G401.6 (cell line): ENCODE data around the gene KLK5.
"Not testable (repeated sequence)": the region's sequence is repeated elsewhere in the genome, so short reads cannot be mapped to it uniquely, and the experiment has no call there.

ENCODE experiments used
- FAIRE-seq: peaks from 2 replicates; lab custom pipeline; 2012; peaks lifted over from hg19 to GRCh38; lab: Jason Lieb, UNC

KLK5 gene

DNA sequence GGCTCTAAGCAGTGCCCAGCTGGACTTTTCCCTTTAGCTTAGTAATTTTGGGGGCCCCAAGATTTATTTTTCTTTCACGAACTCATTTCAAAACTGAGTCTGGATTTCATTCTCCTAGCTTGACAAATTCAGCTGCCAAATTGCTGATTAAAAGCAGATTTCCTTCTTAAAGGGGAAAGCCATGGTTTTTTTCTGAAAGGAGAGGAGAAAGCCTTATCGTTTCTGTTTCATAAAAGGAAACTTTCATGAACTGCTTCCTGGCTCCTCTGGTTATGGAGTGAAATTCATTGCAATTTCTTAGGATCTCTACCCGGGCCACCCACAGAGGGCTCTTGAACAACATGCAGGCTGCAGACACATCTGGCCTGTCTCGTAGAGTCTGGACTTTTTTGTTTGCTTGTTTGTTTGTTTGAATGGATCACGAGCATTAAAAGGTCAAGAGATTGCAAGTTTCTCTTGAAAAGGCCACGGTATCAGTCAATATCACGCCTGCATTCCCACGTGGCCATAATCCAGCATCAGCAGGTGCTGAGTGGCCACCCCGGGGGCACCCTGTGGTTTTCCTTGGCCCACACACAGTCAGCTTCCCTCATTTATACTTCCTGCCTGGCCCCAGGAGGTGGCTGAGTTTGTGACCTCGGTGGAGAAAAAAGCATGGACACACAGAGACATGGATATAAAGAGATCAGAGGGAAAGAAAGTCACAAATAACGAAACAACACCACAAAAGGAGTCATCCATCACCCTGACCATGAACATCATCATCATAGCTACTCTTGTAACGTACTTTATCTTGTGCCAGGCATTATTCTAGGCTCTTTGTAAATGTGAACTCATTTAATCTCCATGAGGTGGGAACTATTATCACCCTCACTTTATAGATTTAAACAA, 31.2 kb downstream of the KLK5 start:
- no peak for FAIRE-seq

DNA sequence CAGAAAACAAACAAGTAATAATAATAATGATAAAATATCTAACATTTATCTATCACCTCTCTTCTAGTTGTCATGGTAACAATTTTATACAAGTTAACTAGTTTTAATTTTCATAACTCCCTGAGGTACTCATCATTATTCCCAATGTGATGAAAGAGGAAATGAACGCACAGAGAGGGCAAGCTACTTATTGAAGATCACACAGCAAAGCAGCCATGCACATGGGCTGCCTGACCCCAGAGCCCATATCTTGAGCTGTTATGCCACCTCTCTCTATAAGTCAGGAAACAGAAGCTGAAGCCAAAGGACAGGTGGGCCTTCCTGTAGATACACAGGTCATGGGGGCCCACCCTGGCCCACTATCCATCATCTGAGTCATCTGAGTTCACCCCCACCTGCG, 36.8 kb downstream of the KLK5 start:
- no peak for FAIRE-seq

DNA sequence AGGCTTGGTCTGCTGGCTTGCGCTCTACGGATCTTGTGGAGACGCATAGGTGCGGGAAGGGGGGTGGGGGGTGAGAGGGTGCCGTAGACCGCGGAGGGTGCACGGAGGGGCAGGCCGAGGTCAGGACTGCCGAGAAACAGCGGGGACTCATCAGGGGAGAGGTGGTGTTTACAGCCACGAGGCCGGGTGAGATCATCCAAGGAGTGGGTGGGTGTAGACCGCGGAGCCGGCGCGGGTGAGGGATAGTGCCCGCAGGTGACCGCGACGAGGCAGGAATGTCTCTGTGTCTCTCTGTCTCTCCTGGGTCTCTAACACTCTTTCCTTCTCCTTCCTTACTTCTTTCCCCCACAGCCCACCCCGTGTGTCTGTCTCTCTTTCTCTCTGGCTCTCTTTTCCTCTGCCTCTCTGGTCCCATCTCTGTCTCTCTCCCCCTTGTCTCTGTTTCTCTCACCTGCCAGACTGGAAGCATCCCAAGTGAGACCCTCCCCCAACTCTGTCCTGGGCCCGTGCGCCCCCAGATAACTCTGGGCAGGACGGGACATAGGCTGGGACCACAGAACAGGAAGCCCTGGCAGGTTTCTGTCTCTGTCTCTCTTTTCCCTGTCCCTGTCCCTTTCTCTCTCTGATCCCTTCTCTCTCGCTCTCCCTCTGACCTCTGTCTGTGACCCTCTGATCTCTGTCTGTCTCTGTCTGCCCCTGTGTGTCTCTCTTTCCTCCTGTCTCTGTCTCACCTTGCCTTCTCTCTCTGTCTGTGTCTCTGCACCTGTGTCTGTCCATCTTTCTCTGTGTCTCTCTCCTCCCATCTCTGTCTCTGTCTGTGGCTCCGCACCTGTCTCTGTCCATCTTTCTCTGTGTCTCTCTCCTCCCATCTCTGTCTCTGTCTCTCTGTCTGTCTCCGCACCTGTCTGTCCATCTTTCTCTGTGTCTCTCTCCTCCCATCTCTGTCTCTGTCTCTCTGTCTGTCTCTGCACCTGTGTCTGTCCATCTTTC, 39.8 kb downstream of the KLK5 start:
- no peak for FAIRE-seq

DNA sequence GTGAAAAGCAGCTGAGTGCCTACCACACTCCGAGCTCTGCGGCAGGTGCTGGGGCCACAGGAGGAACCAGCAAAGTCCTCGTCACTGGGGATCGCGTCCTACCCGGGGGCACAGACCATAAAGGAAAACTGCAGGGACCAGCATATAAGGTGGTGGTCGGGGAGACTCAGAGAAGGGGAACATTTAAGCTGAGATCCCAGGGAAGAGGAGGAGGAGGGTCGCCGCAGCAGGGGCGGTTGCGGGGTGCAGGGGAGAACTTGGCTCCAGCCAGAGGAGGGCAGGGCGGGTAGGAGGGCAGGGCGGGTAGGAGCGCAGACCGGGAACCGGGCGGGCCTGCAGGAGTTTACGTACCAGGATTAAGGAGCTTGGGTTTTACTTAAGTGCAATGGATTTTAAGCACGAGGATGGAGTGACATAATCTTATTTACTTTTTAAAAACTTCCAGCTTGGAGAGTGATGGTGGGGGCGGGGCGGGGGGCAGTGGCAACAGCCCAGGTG, 40.7 kb downstream of the KLK5 start:
- FAIRE-seq = no peak

DNA sequence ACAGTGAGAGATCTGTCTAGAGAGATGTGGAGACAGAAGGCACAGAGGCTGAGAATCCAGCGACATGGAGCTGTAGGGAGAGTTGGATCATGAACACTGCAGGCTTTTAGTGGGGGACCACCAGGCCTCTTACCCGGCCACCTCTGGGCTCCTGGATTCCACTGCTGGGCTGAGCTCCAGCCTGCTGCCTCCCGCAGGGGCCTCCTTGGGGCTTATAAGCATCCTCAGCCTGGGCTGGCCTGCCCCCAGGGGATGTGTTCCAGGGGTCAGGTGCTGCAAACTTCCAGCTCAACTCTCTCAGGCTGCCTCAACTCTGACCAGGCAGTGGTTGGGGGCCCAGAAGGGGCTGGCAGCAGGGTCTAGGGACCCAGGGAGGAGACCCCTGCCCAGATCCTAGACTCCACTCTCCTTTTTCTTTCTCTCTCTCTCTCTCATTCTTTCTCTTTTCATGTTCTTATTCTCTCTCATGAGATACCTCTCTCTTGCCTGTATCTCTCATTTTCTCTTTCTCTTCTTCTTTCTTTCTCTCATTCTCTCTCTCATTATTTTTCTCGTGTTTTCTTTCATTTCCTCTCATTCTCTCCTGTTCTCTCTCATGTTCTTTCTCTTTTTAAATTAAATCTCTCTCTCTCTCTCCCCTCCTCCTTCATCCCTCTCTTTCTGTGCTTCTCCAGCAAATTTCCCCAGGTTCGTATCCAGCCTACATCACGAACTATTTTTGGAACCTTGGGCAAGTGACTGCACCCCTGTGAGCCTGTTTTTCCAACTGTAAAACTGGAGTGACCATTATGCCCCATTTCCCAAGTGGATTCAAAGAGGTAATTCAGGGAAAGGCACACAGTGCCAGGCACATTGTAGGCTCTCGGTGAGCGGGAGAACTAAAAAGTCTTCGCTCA, 41.4 kb downstream of the KLK5 start, which contains the start of gene KLK4:
Gene KLK4 (minus strand): TSS at position 190 of the 896 bp plus-strand sequence. CDS start 657 bp downstream, outside the sequence.
- FAIRE-seq = no peak

DNA sequence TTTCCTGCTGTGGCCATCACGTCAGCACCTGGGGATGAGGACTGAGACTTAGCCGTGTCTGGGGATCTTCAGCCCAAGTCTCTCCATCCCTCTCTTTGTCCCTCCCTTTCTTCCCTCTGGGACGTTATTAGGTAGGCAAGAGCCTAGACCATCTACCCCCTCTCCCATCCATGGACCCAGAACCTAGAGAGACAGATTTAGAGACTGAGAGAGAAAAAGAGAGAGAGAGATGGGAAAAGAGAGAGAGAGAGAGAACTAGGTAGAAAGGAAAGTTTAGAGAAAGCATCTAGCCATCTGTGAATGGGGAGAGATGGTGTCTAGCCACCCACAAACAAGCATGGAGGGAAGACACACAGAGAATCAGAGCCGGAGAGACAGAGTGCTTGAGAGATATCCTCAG, 42.1 kb downstream of the KLK5 start:
- FAIRE-seq = no peak

DNA sequence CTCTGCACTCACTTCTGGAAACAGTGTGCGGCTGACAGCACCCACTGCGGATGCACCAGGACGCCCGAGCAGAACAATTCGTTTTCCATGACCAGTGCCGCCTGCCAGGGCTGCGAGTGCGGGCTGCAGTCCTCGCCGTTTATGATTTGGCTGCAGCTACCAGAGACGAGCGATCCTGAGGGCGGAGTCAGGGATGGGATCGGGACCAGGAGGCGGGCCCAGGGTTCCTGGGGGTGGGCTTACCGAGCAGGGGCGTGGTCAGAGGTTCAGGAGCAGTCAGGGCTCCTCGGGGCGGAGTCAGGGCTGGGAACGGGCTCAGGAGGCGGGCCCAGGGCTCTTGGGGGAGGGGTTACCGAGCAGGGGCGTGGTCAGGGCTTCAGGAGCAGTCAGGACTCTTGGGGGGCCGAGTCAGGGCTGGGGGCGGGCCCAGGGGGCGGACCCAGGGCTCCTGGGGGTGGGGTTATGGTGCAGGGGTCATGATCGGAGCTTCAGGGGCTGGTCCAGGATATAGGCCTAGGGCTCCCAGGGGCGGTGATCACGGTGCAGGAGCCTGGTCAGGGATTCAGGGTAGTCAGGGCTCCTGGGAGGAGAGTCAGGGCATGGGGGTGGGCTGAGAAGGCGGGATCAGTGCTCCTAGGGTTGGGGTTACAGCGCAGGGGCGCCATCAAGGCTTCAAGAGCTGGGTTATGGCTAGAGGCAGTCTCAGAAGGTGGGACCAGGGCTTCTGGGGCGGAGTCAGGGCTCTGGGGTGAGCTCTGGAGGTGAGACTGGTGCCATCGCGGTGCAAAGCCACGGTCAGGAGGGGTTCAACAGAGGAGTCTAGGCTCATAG, 43.4 kb downstream of the KLK5 start:
- FAIRE-seq = no peak

DNA sequence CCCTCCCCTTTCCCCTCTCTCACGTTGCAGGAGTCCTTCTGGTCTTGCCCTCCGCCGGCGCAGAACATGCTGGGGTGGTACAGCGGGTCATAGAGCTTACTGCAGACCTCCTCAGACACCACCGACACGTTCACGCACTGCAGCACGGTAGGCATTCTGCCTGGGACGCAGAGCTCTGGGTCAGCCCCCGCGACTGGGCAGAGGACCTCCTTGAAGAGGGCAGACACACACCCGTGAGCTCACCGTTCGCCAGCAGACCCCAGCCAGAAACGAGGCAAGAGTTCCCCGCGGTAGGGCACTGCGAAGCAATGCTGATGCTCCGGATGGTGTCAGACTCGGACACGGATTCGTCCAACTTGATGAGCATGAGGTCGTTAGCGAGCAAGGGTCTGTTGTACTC, 44.5 kb downstream of the KLK5 start:
- FAIRE-seq = no peak

DNA sequence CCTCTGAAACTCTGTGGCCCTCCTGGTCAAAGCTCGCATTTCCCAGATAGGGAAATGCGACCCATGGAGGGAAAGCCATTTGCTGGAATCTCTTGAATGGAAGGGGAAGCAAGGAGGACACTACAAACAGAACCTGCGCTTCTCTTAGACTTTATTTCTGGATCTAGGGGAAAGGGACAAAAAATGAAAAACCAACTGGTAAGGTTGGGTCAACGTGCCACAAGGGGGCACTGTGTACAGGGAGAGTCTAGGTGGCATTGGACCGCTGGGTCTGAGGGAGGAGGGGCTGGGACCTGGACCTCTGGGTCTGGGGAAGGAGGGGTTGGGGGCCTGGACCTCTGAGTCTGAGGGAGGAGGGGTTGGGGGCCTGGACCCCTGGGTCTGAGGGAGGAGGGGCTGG, 46.6 kb downstream of the KLK5 start:
- FAIRE-seq = no peak

DNA sequence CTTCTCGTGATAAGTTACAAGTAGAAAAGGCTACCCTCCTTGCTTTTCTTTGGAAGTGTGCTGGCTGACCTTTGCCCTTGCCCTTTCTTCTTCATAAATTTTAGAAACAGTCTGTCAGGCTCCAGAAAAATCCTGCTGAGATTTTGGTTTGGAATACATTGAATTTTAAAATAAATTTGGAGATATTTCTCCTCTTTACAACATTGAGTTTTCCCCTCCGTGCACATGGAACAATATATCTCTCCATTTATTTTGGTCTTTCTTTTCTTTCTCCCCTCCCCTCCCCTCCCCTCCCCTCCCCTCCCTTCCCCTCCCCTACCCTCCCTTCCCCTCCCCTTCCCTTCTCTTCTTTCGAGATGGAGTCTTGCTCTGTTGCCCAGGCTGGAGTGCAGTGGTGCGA, 50.2 kb downstream of the KLK5 start:
- no peak for FAIRE-seq

DNA sequence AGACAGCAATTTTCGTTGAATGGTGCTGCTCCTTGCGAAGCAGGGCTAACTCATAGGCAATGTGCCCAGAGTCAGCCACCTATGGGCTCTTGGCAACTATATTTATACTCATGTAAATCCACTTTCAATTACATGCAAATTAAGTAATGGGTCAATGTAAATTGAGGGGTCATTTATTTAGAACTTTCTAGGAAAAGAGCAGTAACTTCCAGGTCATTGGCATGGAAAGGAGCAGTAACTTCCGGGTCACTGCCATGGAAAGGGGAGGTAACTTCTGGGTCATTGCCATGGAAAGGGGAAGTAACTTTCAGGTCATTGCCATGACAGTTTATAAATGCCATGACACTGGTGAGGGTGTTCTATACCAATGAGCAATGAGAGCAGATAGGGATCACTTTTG, 53.3 kb downstream of the KLK5 start:
- FAIRE-seq = no peak

DNA sequence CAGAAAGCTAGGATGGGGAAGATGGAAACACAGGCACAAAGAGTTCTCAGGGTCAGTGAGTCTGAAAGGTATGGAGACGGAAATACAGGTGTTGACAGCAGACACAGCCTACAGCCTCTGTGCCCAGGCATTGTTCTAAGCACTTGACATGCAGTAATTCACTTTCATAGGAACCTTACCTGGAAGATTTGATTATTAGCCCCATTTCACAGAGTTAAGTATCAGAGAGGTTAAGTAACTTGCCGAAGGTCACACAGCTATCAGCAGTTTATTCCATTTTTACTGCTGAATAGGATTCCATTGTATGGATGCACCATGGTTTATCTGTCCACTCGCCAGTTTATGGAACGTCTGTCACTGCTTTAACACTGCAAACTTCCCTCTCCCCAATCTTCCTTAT, 54.8 kb downstream of the KLK5 start:
- no peak for FAIRE-seq

DNA sequence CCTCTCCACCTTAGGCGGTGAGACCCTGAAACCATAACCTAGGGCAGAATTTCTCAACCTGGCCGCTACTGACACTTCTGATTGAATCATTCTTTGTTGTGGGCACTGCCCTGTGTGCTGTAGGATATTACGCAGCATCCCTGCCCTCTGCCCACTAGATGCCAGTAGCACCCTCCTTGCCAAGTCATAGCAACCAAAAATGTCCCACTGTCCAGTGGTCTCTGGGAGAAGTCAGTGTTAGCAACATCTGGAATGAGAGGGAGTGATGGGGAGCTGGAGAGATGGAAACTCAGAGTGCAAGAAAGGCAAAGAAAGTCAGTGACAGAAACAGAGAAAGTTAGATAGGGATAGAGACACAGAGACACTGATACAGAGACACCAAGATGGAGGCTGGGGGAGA, 55.2 kb downstream of the KLK5 start:
- no peak for FAIRE-seq

DNA sequence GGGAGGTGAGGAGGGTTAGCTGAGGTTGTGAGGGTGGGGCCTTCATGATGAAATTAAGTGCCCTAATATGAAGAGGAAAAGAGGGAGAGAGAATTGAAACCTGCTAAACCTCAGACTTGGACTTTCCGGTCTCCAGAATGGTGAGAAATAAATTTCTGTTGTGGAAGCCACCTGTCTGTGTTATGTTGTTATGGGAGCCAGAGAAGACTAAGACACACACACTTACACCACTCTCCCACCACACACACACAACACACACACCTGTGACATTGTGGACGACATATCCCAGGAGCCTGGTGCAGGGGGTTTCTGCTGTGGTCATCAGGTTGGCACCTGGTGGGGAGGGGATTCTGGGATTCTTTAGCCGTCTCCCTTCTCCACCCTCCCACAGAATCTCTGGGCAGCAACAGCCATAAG, 55.6 kb downstream of the KLK5 start:
- FAIRE-seq = no peak

DNA sequence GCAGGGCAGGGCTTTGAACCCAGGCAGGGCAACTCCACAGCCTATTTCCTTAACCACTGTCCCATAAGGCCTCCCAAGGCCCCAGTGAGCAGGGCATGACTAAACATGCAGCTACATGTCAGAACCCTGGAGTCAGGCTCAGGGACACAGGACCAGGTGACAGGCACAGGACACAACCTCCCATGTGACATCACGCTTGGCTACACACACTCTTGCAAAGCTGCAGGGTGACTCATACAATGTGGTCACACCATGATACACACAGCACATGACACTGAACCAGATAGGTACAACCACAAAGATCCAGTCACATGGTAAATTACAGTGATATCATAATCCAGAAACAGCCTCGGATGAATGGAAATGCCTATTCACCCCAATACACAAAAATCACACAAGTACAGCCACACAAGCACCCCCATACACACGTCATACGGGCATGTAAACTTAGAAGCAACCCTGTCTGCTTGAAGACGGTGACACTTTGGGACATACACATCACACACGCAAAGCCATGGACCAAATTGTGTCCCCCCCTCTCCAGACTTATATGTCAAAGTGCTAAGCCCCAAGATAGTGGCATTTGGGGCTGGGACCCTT, 56.1 kb downstream of the KLK5 start:
- no peak for FAIRE-seq

DNA sequence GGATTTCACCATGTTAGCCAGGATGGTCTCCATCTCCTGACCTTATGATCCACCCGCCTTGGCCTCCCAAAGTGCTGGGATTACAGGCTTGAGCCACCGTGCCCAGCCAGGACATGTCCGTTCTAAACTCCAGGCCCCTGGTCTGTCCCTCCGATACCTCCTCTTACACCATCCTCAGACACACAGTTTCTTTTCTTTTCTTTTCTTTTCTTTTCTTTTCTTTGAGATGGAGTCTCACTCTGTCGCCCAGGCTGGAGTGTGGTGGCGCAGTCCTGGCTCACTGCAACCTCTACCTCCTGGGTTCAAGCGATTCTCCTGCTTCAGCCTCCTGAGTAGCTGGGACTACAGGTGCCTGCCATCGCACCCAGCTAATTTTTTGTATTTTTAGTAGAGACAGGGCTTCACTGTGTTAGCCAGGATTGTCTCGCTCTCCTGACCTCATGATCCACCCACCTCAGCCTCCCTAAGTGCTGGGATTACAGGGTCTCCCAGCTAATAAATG, 56.7 kb downstream of the KLK5 start:
- FAIRE-seq = not testable (repeated sequence)

DNA sequence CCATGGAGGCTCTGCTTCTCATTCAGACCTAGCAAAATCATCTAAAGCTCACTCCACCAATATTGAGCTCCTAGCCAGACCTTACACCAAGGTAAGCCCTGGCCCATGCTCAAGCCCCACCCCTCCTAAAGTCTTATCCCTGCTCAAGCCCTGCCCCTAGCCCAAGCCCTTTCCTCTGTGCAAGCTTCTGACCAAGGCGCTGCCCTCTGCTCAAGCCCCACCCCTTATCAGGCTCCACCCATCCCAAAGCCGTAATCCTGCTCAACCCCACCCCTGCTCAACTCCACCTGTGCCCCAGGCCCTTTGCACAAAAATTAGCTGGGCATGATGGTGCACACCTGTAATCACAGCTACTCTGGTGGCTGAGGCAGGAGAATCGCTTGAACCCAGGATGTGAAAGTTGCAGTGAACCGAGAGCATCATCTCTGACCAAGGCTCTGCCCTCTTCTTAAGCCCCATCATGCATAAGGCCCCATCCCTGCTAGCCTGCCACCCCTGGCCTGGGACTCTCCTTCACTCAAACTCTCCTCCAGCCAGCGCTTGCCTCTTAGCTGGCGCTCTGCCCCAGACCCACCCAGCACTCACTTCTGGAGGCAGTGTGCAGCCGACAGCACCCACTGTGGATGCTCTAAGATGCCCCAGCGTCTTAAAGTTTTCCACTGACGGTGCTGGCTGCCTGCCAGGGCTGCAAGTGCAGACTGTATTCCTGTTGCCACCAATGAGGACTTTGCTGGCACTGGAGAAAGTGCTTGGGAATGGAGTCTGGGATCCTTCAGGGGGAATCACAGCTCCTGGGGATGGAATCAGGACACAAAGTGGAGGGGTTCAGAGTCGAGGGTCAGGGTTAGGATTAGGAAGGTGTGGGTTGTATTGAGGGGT, 58.1 kb downstream of the KLK5 start:
- FAIRE-seq = no peak
